Activated T-cell treated with anti-CD3 and anti-CD28 coated beads, Interleukin-2, amount 50 U/mL, for 48 hours (primary cell): Measurements from ENCODE around the gene TRAPPC2B.
"Not testable (repeated sequence)": the region's sequence is repeated elsewhere in the genome, so short reads cannot be mapped to it uniquely, and the experiment has no call there.

Experiments used
- DNase-seq, 2 experiments: peaks; one replicate each; pipeline ENCODE4 v3.0.0-alpha.2; 2020

Gene TRAPPC2B

GRCh38 chr19:57362997-57363687 lies at the start of gene TRAPPC2B, which contains the start of gene ZNF547:
Gene TRAPPC2B (plus strand): TSS chr19:57363551. CDS start chr19:57364834, 1,283 bp downstream.
Gene ZNF547 (plus strand): TSS chr19:57363551. CDS start chr19:57368556, 5,005 bp downstream.
- peak; percentile 97 to 98 for DNase-seq

DNA sequence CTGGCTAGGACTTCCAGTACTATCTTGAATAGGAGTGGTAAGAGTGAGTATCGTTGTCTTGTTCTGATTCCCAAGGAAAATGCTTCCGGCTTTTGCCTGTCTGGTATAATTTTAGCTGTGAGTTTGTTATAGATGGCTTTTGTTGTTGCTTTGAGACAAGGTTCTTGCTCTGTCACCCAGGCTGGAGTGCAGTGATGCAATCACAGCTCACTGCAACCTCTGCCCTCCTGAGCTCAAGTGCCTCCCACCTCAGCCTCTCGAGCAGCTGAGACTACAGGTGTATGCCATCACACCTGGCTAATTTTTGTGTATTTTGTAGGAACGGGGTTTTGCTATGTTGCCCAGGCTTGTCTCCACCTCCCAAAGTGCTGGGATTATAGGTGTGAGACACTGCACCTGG lies 49.2 kb upstream of the TRAPPC2B start:
- DNase-seq: no peak

DNA sequence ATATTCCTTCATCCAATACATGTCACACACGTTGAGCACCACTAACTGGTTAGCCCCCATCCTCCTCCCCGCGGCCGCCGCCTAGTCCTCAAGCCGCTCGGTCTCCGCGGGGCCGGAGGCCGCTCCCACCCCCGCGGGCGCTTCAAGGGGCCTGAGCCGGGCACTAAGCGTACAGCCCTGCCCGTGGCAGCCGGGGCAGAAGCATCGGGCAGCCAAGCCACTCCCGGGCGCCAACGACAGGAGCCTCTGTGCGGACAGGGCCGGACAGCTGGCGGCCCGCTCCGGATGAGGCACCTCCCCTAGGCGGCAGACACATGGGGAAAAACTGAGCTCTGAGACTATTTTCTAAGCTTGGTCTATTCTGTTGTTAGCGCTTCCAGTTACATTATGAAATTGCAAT lies 45.8 kb upstream of the TRAPPC2B start:
- DNase-seq: no peak

GRCh38 chr19:57319869-57320179 lies 43.5 kb upstream of the TRAPPC2B start:
- no peak for DNase-seq

GRCh38 chr19:57320180-57321084 lies 42.9 kb upstream of the TRAPPC2B start, which contains the start of gene ZNF543:
Gene ZNF543 (plus strand): TSS chr19:57320472. CDS start chr19:57320854, 382 bp downstream.
- DNase-seq: peak; percentile 93 to 94

DNA sequence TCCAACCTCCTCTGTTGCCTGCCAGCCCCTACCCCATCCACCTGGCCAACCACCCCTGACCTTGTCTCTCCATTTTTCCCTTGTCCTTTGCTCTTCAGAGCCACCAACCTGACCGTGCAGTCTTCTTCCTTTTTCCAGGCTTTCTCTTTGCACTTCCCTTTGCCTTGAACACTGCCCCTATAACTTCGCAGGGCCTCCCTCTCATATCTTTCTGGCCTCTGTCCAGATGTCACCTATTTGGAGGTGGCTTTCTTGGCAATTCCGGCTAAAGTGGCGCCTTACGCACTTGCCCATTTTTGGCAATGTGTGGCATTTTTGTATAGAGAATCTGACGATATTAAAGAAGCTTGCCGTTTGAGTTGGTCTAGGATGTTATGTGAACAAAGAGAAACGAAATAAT lies 42.2 kb upstream of the TRAPPC2B start:
- no peak for DNase-seq

GRCh38 chr19:57321751-57322150 lies 41.6 kb upstream of the TRAPPC2B start:
- no peak for DNase-seq

- DNase-seq: no peak
Measured at GRCh38 chr19:57324992-57325391, 38.4 kb upstream of the TRAPPC2B start.

DNA sequence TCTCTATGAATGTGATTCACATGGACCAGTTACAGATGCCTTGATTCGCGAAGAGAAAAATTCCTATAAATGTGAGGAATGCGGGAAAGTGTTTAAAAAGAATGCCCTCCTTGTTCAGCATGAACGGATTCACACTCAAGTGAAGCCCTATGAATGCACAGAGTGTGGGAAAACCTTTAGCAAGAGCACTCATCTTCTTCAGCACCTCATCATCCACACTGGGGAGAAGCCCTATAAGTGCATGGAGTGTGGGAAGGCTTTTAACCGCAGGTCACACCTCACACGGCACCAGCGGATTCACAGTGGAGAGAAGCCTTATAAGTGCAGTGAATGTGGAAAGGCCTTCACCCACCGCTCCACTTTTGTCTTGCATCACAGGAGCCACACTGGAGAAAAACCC lies 35.4 kb upstream of the TRAPPC2B start:
- no peak for DNase-seq

DNA sequence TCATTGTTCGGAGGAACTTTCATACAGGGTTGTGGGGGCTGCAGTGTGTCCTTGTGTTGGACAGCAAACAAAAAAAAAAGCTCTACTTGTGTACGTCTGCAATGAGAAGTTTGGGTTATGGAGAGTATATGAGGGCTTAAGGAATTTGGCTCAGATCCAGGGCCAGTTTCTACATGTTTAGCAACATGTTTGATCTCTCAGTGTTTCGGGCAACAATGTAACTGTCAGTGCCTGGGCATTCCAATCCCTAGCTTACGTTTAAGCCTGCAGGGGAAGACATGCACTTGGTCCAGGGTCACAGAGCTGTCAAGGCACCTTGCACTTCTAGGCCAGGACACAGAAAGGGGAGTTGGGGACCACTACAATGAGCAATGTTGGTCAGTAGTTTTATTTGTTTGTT lies 29.2 kb upstream of the TRAPPC2B start:
- DNase-seq: no peak

- no peak for DNase-seq
Measured at GRCh38 chr19:57338877-57339276, 24.5 kb upstream of the TRAPPC2B start.

DNA sequence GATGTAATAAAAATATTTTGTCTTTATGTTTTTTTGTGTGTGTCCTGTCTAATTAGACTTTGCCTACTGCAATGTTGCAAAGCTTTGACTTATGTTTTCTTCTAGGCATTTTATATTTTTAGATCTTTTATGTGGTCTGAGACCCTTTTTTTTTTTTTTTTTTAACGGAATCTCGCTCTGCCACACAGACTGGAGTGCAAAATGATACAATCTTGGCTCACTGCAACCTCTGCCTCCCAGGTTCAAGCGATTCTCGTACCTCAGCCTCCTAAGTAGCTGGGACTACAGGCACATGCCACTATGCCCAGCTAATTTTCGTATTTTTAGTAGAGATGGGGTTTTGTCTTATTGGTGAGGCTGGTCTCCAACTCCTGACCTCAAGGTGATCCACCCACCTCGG lies 20.8 kb upstream of the TRAPPC2B start:
- no peak for DNase-seq

DNA sequence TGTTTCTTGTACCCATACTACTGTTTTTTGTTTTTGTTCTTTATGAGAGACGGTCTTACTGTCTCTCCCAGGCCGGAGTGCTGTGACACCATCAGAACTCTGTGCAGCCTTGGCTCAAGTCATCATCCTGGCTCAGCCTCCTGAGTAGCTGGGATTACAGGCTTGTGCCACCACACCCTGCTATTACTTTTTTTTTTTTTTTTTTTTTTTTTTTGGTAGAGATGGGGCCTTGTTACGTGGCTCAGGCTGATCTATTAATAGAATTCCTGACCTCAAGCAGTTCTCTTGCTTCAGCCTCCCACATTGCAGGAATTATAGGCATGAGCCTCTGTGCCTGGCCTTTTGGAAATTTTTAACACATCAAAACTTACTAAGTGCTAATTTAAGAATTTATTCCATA lies 15.2 kb upstream of the TRAPPC2B start:
- no peak for DNase-seq

DNA sequence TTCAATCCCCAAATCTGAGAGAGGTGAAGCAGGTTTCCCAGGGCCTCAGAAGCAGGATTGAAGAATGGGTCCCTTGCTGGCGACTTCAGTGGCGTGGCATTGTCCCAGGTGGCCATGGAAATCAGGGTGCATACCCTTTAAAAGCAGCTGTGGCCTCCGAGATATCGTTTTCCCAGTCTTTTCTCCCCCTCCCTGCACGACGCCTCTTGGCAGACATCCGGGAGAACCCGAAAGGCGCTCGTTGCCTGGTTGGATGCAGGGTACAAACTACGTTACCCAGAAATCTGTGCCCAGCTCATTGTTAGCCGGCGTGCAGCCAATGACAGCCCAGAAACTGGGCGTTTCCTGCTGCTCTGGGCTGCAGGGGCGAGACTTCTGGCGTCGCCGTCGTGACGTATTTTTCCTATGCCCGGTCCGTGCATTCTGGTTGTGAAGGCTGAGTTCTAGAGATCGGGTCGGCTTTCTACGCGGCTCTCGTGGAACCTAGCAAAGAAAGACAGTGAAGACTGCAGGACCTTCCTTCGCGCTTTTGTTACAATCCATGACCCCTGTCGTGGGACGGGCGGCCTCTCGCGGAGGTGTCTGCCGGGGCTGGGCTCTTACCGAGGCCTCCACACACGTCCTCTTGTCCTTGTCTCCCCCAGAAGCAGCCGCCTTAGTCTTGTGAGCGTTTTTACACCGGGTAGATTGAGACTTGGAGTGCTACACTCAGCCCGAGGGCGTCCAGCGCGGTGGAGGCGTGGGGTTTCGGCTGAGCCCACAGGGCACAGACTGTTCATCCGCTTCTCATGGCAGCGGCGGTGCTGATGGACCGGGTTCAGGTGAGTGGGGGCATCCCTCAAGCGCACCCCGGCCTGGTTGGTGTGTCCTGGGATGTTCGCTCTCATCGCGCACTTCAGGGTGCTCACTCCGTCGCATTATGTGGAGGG lies 12.2 kb upstream of the TRAPPC2B start, which contains the start of gene ZNF304:
TSS of gene ZNF304 (plus strand) at position 395 of the 929 bp plus-strand sequence. CDS start at position 789, 394 bp downstream.
- peak; percentile 84 to 87 for DNase-seq

DNA sequence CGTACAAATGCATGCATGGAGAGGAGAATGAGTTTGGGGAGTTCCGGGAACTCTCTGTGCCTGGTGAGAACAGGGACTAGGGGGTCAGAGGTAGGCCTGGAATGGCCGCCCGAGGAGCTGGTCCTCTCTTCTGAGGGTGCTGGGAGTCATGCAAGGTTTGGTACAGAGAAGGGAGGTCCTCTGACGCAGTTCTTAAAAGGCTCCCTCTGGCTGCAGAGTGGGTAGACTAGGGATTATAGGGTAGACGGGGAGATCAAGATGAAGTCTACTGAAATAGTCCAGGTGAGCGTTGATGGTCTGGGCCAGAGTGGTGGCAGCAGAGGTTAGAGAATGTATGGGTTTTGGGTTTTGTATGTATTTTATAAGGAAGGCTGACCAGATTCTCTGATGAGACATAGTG lies 11.5 kb upstream of the TRAPPC2B start:
- no peak for DNase-seq

DNA sequence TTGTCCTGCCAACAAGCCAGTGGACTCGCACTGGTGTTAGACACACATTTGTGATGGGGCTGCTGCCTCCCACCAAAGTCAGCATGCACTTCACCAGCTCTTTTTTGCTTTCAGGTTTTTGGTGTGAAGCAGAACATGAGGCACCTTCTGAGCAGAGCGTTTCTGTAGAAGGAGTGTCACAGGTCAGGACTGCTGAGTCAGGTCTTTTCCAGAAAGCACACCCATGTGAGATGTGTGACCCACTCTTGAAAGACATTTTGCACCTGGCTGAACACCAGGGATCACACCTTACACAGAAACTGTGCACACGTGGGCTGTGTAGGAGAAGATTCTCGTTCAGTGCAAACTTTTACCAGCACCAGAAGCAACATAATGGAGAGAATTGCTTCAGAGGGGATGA lies 7.4 kb upstream of the TRAPPC2B start:
- no peak for DNase-seq

GRCh38 chr19:57357406-57357805 lies 5.9 kb upstream of the TRAPPC2B start:
- DNase-seq: no peak

- DNase-seq: no peak
Measured at GRCh38 chr19:57359300-57359699, 4.1 kb upstream of the TRAPPC2B start.

DNA sequence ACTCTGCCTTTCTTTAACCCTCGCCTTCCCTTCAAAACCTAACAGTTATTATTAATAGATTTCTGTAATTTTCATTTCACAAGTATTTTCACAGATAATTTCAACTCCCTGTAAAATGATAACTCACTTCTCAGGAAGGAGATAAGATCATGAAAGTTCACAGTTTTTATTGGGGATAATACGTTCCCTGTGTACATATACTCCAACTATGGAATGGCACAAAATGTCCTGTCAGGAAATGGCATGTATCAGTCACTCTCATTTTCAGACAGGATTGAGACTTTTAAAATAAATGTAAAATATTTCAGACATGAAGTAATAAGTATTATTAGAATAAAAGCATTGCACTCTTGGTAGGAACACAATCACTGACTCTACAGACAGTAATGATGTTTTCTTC lies 932 bp upstream of the TRAPPC2B start:
- DNase-seq: no peak

GRCh38 chr19:57363688-57364181 lies 384 bp downstream of the TRAPPC2B start:
- no peak for DNase-seq

DNA sequence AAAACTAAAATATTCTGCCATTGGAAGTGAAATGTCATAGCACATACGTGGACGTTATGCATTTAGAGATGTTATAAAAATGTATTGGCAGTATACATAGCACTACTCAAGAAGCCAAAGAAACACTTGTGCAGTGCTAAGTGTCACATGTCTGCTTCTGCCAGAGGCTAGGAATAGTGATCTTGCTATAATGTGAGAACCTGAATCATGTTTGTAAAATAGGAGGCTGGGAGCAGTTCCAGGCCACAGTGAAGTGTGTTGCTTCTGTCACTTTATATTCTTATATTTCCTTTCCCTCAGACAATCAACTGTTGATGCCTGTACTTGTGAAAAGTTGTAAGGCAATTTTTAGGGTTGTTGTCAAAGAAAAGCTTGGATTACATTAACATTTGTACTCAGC lies 3.4 kb downstream of the TRAPPC2B start:
- DNase-seq: no peak

DNA sequence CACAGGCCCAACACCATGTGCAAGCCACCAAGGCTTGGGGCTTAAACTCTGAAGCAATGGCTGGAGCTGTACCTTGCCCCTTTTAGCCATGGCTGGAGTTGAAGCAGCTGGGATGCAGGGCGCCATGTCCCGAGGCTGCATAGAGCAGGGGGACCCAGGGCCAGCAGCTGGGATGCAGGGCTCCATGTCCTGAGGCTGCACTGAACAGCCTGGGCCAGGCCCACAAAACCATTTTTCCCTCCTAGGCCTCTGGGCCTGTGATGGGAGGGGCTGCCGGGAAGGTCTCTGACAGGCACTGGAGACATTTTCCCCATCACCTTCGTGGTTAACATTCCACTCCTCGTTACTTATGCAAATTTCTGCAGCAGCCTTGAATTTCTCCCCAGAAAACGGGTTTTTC lies 10.8 kb downstream of the TRAPPC2B start:
- DNase-seq: no peak

DNA sequence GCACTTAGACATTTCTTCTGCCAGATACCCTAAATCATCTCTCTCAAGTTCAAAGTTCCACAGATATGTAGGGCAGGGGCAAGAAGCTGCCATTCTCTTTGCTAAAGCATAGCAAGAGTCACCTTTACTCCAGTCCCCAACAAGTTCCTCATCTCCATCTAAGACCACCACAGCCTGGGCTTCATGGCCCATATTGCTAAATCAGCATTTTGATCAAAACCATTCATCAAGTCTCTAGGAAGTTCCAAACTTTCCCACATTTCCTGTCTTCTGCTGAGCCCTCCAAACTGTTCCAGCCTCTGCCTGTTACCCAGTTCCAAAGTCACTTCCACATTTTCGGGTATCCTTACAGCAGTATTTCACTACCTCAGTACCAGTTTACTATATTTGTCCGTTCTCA lies 11.3 kb downstream of the TRAPPC2B start:
- DNase-seq: not testable (repeated sequence)
